GM12864 (cell line): ENCODE measurements around the gene ATG9A.
A peak's percentile ranks its signal among the peaks of the same experiment; 100 is the strongest.

Source experiments
- DNase-seq: peaks from one replicate; pipeline ENCODE4 v3.0.0-alpha.2; 2011; ENCODE audit warnings: low read depth
- H3K4me3 ChIP-seq: 2 replicates; pipeline ENCODE4 v1.5.1; 2011; ENCODE audit warnings: mild to moderate bottlenecking, low read depth, low read length, control low read depth
- TF ChIP-seq, protein P1 (sequence below): IDR thresholded peaks from 2 replicates; pipeline ENCODE4 v1.5.1; 2011; ENCODE audit warnings: low read depth, mild to moderate bottlenecking, moderate library complexity, low read length, control low read depth, inconsistent platforms; ENCODE audit errors: missing control alignments

ATG9A gene, protein sequence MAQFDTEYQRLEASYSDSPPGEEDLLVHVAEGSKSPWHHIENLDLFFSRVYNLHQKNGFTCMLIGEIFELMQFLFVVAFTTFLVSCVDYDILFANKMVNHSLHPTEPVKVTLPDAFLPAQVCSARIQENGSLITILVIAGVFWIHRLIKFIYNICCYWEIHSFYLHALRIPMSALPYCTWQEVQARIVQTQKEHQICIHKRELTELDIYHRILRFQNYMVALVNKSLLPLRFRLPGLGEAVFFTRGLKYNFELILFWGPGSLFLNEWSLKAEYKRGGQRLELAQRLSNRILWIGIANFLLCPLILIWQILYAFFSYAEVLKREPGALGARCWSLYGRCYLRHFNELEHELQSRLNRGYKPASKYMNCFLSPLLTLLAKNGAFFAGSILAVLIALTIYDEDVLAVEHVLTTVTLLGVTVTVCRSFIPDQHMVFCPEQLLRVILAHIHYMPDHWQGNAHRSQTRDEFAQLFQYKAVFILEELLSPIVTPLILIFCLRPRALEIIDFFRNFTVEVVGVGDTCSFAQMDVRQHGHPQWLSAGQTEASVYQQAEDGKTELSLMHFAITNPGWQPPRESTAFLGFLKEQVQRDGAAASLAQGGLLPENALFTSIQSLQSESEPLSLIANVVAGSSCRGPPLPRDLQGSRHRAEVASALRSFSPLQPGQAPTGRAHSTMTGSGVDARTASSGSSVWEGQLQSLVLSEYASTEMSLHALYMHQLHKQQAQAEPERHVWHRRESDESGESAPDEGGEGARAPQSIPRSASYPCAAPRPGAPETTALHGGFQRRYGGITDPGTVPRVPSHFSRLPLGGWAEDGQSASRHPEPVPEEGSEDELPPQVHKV

DNA sequence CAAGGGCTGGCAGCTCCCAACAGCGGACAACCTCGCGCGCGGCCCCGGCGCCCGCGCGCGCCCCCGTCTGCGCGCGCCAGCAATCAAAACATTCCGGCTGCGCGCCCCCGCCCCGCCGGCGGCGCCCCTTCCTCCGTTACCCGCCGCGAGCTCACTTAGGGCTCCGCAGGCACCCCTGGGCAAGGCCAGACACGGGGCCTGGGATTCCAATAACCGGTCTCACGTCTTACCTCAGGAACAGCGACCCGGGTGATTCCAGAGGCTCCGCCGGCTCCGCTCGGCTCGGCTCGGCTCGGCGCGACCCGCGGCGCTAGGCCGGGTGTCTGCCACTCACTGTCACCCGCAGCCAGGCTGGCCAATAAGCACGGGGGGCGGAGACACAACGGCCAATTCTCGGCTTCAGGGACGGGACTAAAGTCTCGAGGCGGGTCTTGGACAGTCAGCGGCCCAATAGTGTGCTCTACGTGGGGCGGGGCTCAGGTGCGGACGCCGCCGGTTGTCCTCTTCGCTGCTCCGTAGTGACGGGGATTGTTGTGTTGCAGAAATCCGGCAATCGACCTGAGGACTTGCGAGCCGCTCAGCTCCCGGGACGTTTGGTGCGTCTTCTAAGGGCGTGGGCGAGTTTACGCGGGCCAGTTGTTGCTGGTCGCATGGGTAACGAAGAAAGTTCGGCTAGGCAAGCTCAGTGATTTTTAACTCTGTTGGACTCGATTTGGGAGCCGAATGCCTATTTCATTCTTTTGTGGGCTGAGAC is at the start of gene ATG9A, which contains the start of gene ANKZF1:
Gene ATG9A (minus strand): TSS at position 332 of the 754 bp plus-strand sequence. CDS start 1,612 bp downstream, outside the sequence.
Gene ANKZF1 (plus strand): TSS at position 502 of the 754 bp plus-strand sequence. CDS start 452 bp downstream, outside the sequence.
- TF ChIP-seq, protein P1, sequence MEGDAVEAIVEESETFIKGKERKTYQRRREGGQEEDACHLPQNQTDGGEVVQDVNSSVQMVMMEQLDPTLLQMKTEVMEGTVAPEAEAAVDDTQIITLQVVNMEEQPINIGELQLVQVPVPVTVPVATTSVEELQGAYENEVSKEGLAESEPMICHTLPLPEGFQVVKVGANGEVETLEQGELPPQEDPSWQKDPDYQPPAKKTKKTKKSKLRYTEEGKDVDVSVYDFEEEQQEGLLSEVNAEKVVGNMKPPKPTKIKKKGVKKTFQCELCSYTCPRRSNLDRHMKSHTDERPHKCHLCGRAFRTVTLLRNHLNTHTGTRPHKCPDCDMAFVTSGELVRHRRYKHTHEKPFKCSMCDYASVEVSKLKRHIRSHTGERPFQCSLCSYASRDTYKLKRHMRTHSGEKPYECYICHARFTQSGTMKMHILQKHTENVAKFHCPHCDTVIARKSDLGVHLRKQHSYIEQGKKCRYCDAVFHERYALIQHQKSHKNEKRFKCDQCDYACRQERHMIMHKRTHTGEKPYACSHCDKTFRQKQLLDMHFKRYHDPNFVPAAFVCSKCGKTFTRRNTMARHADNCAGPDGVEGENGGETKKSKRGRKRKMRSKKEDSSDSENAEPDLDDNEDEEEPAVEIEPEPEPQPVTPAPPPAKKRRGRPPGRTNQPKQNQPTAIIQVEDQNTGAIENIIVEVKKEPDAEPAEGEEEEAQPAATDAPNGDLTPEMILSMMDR = no peak
- H3K4me3 ChIP-seq = peak within 1 kb of the TSS; percentile 80
- peak; percentile 94 for DNase-seq

DNA sequence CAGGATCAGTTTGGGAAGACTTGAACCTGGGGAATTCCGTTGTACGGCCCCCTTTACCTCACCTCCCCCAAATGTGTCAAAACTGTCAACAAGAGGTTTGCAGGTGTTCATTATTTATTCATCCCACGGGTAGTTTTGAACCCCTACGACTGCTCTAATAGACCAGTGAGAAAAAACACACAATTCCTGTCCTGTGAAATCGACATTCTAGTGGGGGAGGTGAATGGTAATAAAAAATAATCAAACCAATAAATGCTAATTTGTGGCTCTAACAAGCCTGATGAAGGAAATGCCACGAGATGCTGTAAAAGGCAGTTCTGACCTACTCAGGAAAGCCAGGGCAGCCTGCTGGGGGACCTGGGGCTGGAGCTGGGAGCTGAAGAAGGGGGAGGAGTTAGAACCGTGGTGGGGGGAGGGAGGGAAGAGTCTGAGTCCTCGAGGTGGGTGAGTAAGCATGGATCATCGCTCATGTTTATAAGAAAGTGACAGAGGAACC is 49.3 kb upstream of the ATG9A start:
- TF ChIP-seq, protein P1 = no peak
- DNase-seq = no peak
- H3K4me3 ChIP-seq = peak overlapping the region; percentile 60

DNA sequence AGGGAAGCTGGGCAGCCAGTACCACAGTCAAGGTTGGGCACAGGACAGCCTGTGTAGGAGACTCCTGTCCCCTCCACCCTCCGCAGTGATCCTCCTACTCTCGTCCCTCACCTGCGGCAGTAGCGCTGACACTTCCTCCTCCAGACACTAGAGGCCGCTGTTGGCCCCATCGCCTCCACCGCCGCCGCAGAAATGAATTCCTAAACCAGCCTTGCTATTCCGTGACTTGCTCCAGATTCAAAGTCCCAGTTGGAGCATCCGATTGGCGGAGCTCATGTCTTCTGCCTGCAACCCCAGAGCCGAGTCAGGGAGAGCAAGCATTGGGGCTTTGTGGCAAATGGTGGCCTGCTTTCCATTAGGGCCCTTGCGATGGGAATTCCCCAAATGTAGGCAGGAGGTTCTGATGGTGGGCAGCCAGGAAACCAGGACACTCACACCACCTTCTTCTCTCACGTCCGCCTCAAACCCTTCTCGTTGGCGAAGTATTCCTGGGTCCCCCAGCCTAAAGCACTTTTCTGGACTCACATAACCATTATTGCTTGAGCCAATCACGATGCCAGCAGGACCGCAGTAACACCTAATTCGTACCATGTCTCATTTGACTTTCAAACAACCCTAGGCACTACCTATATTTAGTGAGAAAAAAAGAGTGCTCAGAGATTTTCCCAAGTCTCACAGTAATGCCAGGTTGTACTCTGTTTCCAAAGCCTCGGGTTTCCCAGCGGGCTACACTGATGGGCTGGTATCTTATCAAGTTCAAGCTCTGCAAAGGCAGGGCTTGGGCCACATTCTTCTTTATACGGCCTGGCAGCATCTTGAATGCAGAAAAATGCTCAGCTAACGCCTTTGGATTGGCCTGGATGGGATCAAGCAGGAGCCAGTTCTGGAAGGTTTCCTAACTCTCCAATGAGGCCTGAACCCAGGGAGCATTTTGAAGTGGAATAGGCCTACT is 48.5 kb upstream of the ATG9A start:
- TF ChIP-seq, protein P1 = peak; percentile 99
- peak overlapping the region; percentile 60 for H3K4me3 ChIP-seq
- DNase-seq = no peak

DNA sequence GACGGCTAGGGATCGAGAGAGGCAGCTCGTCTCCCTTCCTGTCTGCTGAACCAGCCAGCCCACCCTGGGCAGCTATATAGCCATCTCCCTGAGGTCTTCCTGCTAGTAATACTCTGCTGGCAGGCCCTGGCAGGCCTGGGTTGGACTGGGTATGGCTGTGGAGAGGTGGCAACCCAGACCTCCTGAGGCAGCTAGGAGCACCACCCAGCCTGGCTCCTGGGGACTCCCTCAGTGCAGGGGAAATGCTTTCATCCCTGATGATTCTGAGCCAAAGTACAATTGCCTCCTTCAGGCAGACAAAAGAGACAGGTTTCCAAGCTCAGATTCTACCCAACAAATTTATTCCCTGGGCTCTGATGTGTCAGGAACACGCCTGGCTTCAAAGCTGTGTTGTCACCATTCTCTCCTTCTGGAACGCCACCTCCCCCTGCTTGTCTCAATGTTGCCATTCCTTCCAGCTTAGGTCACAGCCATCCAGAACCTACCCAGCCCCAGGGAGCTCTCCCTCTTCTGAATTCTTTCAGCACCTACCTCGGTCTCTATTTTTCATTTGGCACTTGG is 45.0 kb upstream of the ATG9A start:
- H3K4me3 ChIP-seq = no peak overlapping the region
- TF ChIP-seq, protein P1 = no peak
- no peak for DNase-seq

DNA sequence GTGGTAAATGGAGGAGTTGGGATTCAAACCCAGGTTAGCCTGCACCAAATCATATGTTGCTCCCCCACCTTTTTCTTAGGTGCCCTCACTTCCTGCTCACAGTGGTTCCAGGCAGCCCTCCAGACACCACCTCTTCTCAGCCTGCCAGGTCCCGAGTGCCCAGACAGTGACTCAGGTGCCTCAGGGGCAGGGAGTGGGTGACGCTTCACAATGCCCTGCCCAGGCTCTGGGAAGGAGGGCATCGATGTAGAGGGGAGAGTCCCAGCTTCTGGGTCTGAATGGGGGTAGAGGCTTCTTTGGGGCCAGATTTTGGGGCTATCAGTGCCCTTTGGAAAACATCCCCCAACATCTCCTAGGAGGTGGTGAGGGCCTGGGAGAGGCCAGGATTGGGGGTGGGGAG is 44.5 kb upstream of the ATG9A start:
- no peak for DNase-seq
- H3K4me3 ChIP-seq = no peak overlapping the region
- TF ChIP-seq, protein P1 = no peak

DNA sequence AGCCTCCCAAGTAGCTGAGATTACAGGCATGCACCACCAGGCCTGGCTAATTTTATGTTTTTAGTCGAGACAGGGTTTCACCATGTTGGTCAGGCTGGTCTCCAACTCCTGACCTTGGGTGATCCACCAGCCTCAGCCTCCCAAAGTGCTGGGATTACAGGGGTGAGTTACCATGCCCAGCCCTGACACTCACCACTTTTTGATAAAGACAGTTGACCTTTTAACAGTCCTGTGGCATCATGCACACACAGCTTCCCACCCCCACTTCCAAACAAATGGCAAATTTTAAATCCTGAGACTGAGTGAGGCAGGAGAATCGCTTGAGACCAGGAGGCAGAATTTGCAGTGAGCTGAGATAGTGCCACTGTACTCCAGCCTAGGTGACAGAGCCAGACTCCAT is 43.6 kb upstream of the ATG9A start:
- H3K4me3 ChIP-seq = no peak overlapping the region
- TF ChIP-seq, protein P1 = no peak
- no peak for DNase-seq
